ENCODE measurements around the gene RASGRP1. TPM values are rescaled to one million over a fixed set of nuclear protein-coding genes. Genes with fewer than 3 reads are reported as not detected.
A peak's percentile ranks its signal among the peaks of the same experiment; 100 is the strongest.

The RASGRP1 gene
- total RNA-seq, 1 experiment from 2014 or later, result 1.6 TPM

DNA sequence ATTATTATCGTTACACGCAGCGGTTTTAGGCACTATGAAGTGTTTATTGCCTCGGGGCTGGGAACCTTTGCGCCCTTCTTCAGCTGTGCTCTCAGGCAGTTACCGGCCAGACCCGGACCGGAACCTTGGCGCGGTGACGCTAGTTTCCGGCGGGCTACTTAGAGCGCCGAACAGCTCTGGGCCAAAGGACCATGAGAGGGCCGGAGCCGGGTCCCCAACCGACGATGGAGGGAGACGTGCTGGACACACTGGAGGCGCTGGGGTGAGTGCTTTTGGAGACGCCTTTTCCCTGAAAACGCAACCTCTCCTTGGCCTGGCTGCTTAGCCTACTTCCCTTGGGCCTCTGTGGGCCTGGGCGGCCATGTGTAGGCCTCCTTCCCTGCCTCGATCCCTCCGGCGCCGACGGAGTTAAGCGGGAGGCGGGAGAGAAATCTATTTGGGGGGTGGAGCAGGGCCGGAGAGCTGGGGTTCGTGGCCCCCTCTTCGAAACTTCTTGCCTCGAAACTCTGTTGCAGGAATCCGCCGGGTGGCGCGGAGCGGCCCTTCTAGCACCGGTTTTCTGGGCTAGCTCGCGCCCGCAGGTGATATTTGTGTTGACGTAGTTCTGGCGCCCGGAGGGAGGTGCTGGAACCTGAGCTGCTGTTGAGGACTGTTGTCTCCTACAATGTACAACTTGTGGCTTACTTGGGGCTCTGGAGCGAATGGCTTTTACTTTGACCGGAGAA, 110.5 kb downstream of the RASGRP1 start, which contains the start of gene FAM98B:
FAM98B (plus strand) TSS at position 157 of the 725 bp plus-strand sequence; CDS start at position 192, 35 bp downstream.
- RAD21 ChIA-PET (ENCODE audit: low non-redundant PET in 1 of 2, low total read pairs in 2 of 2, uncharacterized antibody in 2 of 2, unreplicated experiment in 2 of 2), result interaction anchor here (0.7 to 1.1 kb wide), 2 partner anchors 13 to 1319 kb away, joined by 3 to 4 read pairs; no protein-coding TSS in a partner anchor
- Histone ChIP-seq H3K9me3 (ENCODE audit: control insufficient read depth in 1 of 2, insufficient read depth in 1 of 2, low read depth in 1 of 2, low read length in 2 of 2) (no peaks in the 10 kb centered on the region), H3K9me2 (ENCODE audit: insufficient read depth) (no peaks in the 10 kb centered on the region), H4K20me1 (ENCODE audit: insufficient read depth) (peaks cover 3% of the 10 kb centered on the region; the same call in 1 of the 2 replicates), H2AFZ (ENCODE audit: low read depth, low read length, poor library complexity, severe bottlenecking) (peak within 1 kb of the TSS; percentile 75), H3K36me3 (ENCODE audit: control insufficient read depth in 1 of 2, insufficient read depth in 2 of 2, low read length in 2 of 2) (no peaks in the 10 kb centered on the region), H3K4me2 (ENCODE audit: low read length) (peak within 1 kb of the TSS; percentile 71), H3K9ac (ENCODE audit: low read length) (peak within 1 kb of the TSS; percentile 92), H3K27me3 (ENCODE audit: insufficient read depth, low read length) (no peaks in the 10 kb centered on the region), H3K4me1 (ENCODE audit: control insufficient read depth in 1 of 2, insufficient read depth in 2 of 2, low read length in 2 of 2) (peaks cover 9 to 12% of the 10 kb centered on the region in 2 experiments; a peak in 3 of 4 replicates), H3K79me2 (ENCODE audit: insufficient read depth, low read length) (peaks cover 51% of the 10 kb centered on the region), H3K27ac (ENCODE audit: low read depth, low read length) (peak within 1 kb of the TSS; percentile 86), H3K4me3 (replicated peaks in 1 of 2; ENCODE audit: low read depth in 1 of 2, low read length in 2 of 2) (peak within 1 kb of the TSS; percentile 79 to 80)
- intact Hi-C loops (cut with micrococcal nuclease), result no loop called here
- ATAC-seq (peak; percentile 97), DNase-seq (ENCODE audit: low read depth, low spot score) (peak; percentile 75)
- peak; percentile 88; the same call in 1 of the 2 replicates for TF ChIP-seq CBX3 (IDR thresholded peaks at IDR 0.05; ENCODE audit: low read depth)
- peak; percentile 39 for TF ChIP-seq POLR2A (IDR thresholded peaks at IDR 0.05; ENCODE audit: borderline replicate concordance, extremely low read depth, insufficient read depth, insufficient read length)
- peak; percentile 98 for TF ChIP-seq ZFX (IDR thresholded peaks at IDR 0.05)
- TF ChIP-seq ATF3 (IDR thresholded peaks at IDR 0.05), result no peak
- peak; percentile 79 for TF ChIP-seq POLR2AphosphoS5 (IDR thresholded peaks at IDR 0.05; ENCODE audit: low read depth, low read length)
- peak; percentile 71 for TF ChIP-seq MAX (IDR thresholded peaks at IDR 0.05)
- no peak for TF ChIP-seq REST (IDR thresholded peaks at IDR 0.05; ENCODE audit: low read depth)
- TF ChIP-seq EGR1 (IDR thresholded peaks at IDR 0.05; ENCODE audit: low read depth), result no peak
- TF ChIP-seq YY1 (IDR thresholded peaks at IDR 0.05; ENCODE audit: extremely low read depth, insufficient replicate concordance, low read depth, low read length), result peak; percentile 84
- TF ChIP-seq JUND (IDR thresholded peaks at IDR 0.05), result no peak
- TF ChIP-seq SP1 (IDR thresholded peaks at IDR 0.05; ENCODE audit: low read depth), result peak; percentile 58; the same call in 1 of the 2 replicates
- POLR2A ChIA-PET, result interaction anchor here (1.0 to 1.4 kb wide), 3 partner anchors 10 to 110 kb away, joined by 3 to 5 read pairs (median 5); no protein-coding TSS in a partner anchor
- BruUV-seq (replicated peaks), result no TSS peak
- CTCF ChIA-PET, result interaction anchor here (0.9 to 2.5 kb wide), 4 partner anchors 14 to 458 kb away, joined by 3 to 20 read pairs (median 5); no protein-coding TSS in a partner anchor

Data from HCT116 (cell line).